Endothelial cell of umbilical vein (primary cell): ENCODE data around the gene ZNF688. TPM values are rescaled to one million over a fixed set of nuclear protein-coding genes. Genes with fewer than 3 reads are reported as not detected.

Source experiments
- BruUV-seq: library from RNA; stranded (reverse); fragments of 400-500 nt; replicated peaks from 2 replicates; lab custom pipeline; 2021; lab: Mats Ljungman, UMichigan
- CTCF ChIA-PET: fragments of 300-600, 350-600 bp; sonication (Branson Sonifier 250); formaldehyde crosslinking; loops from one replicate; lab custom pipeline; 2021; ENCODE audit warnings: antibody characterized with exemption, inconsistent platforms; lab: Charles Lee
- POLR2A ChIA-PET: fragments of 300-600, 350-600 bp; sonication (Branson Sonifier 250); formaldehyde crosslinking; loops from one replicate; lab custom pipeline; 2021; ENCODE audit warnings: antibody characterized with exemption, inconsistent platforms; lab: Charles Lee
- DNase-seq: peaks from one replicate; pipeline ENCODE4 v3.0.0-alpha.2; 2011; ENCODE audit warnings: low read depth, low spot score
- FAIRE-seq: peaks from 2 replicates; lab custom pipeline; 2011; peaks lifted over from hg19 to GRCh38; lab: Jason Lieb, UNC
- H2AFZ ChIP-seq: 2 replicates; pipeline ENCODE4 v1.6.0; 2012; ENCODE audit warnings: low read depth, low read length, control low read depth, inconsistent platforms
- H3K27ac ChIP-seq: 2 replicates; pipeline ENCODE4 v1.5.1; 2011; ENCODE audit warnings: low read depth, mild to moderate bottlenecking, control low read depth, low read length, moderate library complexity; ENCODE audit not compliant: insufficient read depth
- H3K27me3 ChIP-seq, 2 experiments: 2 replicates each; pipeline versions ENCODE4 v1.6.0 to v1.6.1; 2011; ENCODE audit warnings: low read length in 2 of 2, mixed read lengths in 1 of 2; ENCODE audit not compliant: control insufficient read depth in 2 of 2, insufficient read depth in 2 of 2
- H3K36me3 ChIP-seq, 2 experiments: 2 replicates in 1 of 2; 3 replicates in 1 of 2; pipeline ENCODE4 v1.5.1; 2011; ENCODE audit warnings: low read length in 2 of 2, mild to moderate bottlenecking in 1 of 2, moderate library complexity in 1 of 2; ENCODE audit not compliant: control insufficient read depth in 2 of 2, insufficient read depth in 2 of 2; ENCODE audit errors: extremely low read depth in 1 of 2
- H3K4me1 ChIP-seq: 3 replicates; pipeline ENCODE4 v1.5.1; 2011; ENCODE audit warnings: mild to moderate bottlenecking, low read length; ENCODE audit not compliant: control insufficient read depth, insufficient read depth; ENCODE audit errors: extremely low read depth
- H3K4me2 ChIP-seq: 2 replicates; pipeline ENCODE4 v1.6.1; 2011; ENCODE audit warnings: low read length, control low read depth, mixed read lengths; ENCODE audit not compliant: insufficient read depth
- H3K4me3 ChIP-seq, 3 experiments: fragments of 200-600 bp in 1 of 3; sonication (generic), shearing (Covaris generic) in 1 of 3; replicated peaks in 1 of 3; 2 replicates each; pipeline ENCODE4 v1.5.1; 2011 to 2016; ENCODE audit warnings: control low read depth in 3 of 3, low read length in 3 of 3, mild to moderate bottlenecking in 2 of 3, inconsistent platforms in 1 of 3, low read depth in 1 of 3, moderate library complexity in 1 of 3; ENCODE audit not compliant: insufficient read depth in 1 of 3
- H3K79me2 ChIP-seq: 2 replicates; pipeline ENCODE4 v1.6.0; 2012; ENCODE audit warnings: low read length, inconsistent platforms; ENCODE audit not compliant: control insufficient read depth, insufficient read depth
- H3K9ac ChIP-seq: replicated peaks from 2 replicates; pipeline ENCODE3; 2011; ENCODE audit warnings: low read length, control low read depth; ENCODE audit not compliant: insufficient read depth; ENCODE audit errors: extremely low read depth
- H3K9me1 ChIP-seq: replicated peaks from 3 replicates; pipeline ENCODE4 v1.6.0; 2011; ENCODE audit warnings: mild to moderate bottlenecking, low read length; ENCODE audit not compliant: control insufficient read depth, insufficient read depth; ENCODE audit errors: extremely low read depth
- H3K9me3 ChIP-seq: replicated peaks from 2 replicates; pipeline ENCODE4 v1.5.1; 2012; ENCODE audit warnings: low read length, inconsistent platforms; ENCODE audit not compliant: control insufficient read depth, insufficient read depth
- H4K20me1 ChIP-seq: replicated peaks from 2 replicates; pipeline ENCODE3; 2011; ENCODE audit warnings: mild to moderate bottlenecking, low read length; ENCODE audit not compliant: control insufficient read depth, insufficient read depth; ENCODE audit errors: extremely low read depth
- EZH2 ChIP-seq: IDR thresholded peaks from 2 replicates; pipeline ENCODE4 v1.6.1; 2012; ENCODE audit warnings: borderline replicate concordance, low read depth, mild to moderate bottlenecking, moderate library complexity, low read length, inconsistent platforms; ENCODE audit not compliant: severe bottlenecking
- FOS ChIP-seq: IDR thresholded peaks from 2 replicates; pipeline ENCODE4 v1.6.1; 2011; ENCODE audit warnings: mild to moderate bottlenecking, low read length, moderate library complexity, borderline replicate concordance; ENCODE audit not compliant: insufficient read depth
- GATA2 ChIP-seq: IDR thresholded peaks from 2 replicates; pipeline ENCODE4 v1.7.0; 2011; ENCODE audit warnings: low read depth, mild to moderate bottlenecking, moderate library complexity, mixed read lengths, low read length; ENCODE audit not compliant: insufficient read length, insufficient read depth
- JUN ChIP-seq: IDR thresholded peaks from 2 replicates; pipeline ENCODE4 v1.6.1; 2011; ENCODE audit warnings: borderline replicate concordance, low read depth; ENCODE audit not compliant: insufficient read length, insufficient read depth
- MYC ChIP-seq: IDR thresholded peaks from one replicate; pipeline ENCODE4 v1.6.1; 2011; ENCODE audit warnings: mild to moderate bottlenecking, low read depth, low read length
- POLR2A ChIP-seq: IDR thresholded peaks from 2 replicates; pipeline ENCODE4 v1.6.1; 2012; ENCODE audit warnings: low read depth, mild to moderate bottlenecking, control low read depth, low read length
- POLR2AphosphoS5 ChIP-seq: IDR thresholded peaks from 2 replicates; pipeline ENCODE4 v1.6.1; 2012; ENCODE audit warnings: low read depth, mild to moderate bottlenecking, control low read depth, low read length, moderate library complexity; ENCODE audit not compliant: insufficient read depth
- dilution Hi-C: fragments of 300-500 bp; cut with MboI; formaldehyde crosslinking; loops from one replicate; pipeline ENCODE4 v1.15.0; 2019; ENCODE audit warnings: low sequenced_read_pairs; ENCODE audit not compliant: extremely low pct_ligation_motif_present
- intact Hi-C: fragments of 100-400 bp; cut with micrococcal nuclease; formaldehyde crosslinking; loops from one replicate; pipeline ENCODE4 v1.10.0; 2022
- polyA plus RNA-seq, 4 experiments: library from polyadenylated mRNA; depleted of rRNA in 3 of 4; stranded (reverse) in 3 of 4; unstranded in 1 of 4; fragments of >200 nt; gene quantifications; 2 replicates each; pipeline versions ENCODE4 v1.2.1 to v1.2.3, GENCODE V29; 2011 to 2012; ENCODE audit warnings: missing spikeins in 1 of 4
- total RNA-seq: library from RNA; stranded (reverse); gene quantifications from 2 replicates; pipeline ENCODE4 v1.2.3, GENCODE V29; 2021
- TF ChIP-seq, protein P1 (sequence below): IDR thresholded peaks from 2 replicates; pipeline ENCODE4 v1.6.1; 2011; ENCODE audit not compliant: insufficient read depth, insufficient read length
- TF ChIP-seq, protein P2 (sequence below), 2 donors: IDR thresholded peaks; 1 replicate in 1 of 2; 2 replicates in 1 of 2; pipeline ENCODE4 v1.5.1; 2011; ENCODE audit warnings: low read length in 2 of 2, mild to moderate bottlenecking in 2 of 2, moderate library complexity in 2 of 2, control low read depth in 1 of 2, inconsistent platforms in 1 of 2, low read depth in 1 of 2; ENCODE audit not compliant: insufficient read depth in 1 of 2; ENCODE audit errors: extremely low read depth in 1 of 2

The ZNF688 gene
- total and polyA plus RNA-seq, 2 donors (not counting 3 experiments of a cell fraction or from before 2014, with no cell fraction given): 5.4 to 10.9 TPM

DNA sequence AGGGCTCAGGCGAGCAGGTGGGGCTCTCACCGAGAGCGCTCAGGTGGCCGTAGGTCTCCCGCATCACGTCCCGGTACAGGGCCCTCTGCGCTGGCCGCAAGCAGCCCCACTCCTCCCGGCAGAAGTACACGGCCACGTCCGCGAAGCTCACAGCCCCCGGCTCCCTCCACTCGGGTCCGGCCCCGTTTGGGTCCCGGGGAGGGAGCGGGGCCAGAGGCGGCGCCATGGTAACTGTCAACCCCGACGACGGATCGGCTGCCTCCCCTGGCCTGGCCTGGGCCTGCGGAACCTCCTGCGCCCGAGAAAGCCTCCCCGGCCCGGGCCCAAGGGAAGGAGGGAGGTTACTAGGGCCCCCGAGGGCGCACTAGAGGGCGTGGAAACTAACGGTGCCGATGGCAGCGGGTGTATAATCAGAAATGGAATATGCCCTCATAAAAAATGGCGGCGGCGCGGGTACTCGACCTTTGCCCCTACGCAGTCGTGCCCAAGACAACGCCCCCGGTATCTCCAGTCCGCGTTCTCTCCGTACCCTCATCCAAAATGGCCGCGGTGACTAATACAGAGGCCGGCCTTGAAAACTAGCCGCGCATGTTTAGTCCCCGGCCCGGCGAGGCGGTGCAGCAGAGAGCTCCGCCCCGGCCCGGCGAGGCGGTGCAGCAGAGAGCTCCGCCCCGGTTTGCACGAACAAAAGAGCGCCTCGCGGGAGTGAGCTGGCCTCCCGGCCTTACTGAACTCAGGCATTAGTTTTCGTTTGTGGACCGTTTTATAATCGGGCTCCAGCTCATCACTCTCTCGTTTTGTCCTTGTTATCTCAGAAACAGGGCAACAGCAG lies 13.3 kb downstream of the ZNF688 start, which contains the start of gene ZNF764:
TSS of gene ZNF764 (minus strand) at position 418 of the 832 bp plus-strand sequence. CDS start at position 226, 192 bp downstream.
- H3K27me3 ChIP-seq: no peaks in the 10 kb centered on the region
- BruUV-seq: TSS peak; percentile 35
- CTCF ChIA-PET: interaction anchor here (0.8 to 2.6 kb wide), 11 partner anchors 12 to 149 kb away, joined by 3 to 27 read pairs (median 5); partner anchors contain the start of genes DCTPP1, ZNF688, ZNF689 and ZNF747
- peaks cover 23% of the 10 kb centered on the region for H3K79me2 ChIP-seq
- peak within 1 kb of the TSS; percentile 50 for H3K4me2 ChIP-seq
- dilution Hi-C loops (no loop called here), intact Hi-C loops (loop anchor here (1.0 kb wide), 4 partner anchors 14 to 31 kb away; partner anchors contain the start of gene ZNF785)
- H3K4me1 ChIP-seq: peaks cover 12% of the 10 kb centered on the region
- DNase-seq: peak; percentile 98
- peak within 1 kb of the TSS; percentile 68 for H2AFZ ChIP-seq
- H3K9me3 ChIP-seq: no peaks in the 10 kb centered on the region
- peak within 1 kb of the TSS; percentile 83 for H3K27ac ChIP-seq
- peaks cover 3 to 9% of the 10 kb centered on the region in 2 experiments for H3K36me3 ChIP-seq
- POLR2A ChIA-PET: interaction anchor here (0.6 to 2.2 kb wide), 6 partner anchors 13 to 128 kb away, joined by 3 to 13 read pairs (median 4); partner anchors contain the start of genes DCTPP1, ZNF688 and ZNF747
- peak within 1 kb of the TSS; percentile 92 for H3K9ac ChIP-seq
- peak within 1 kb of the TSS; percentile 67 to 89 (median 75) for H3K4me3 ChIP-seq
- TF ChIP-seq POLR2A (peak; percentile 93), EZH2 (no peak), MYC (no peak), JUN (peak; percentile 28), GATA2 (no peak), FOS (peak; percentile 76), POLR2AphosphoS5 (peak; percentile 73)
- TF ChIP-seq, protein P1, sequence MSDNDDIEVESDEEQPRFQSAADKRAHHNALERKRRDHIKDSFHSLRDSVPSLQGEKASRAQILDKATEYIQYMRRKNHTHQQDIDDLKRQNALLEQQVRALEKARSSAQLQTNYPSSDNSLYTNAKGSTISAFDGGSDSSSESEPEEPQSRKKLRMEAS: no peak
- TF ChIP-seq, protein P2, sequence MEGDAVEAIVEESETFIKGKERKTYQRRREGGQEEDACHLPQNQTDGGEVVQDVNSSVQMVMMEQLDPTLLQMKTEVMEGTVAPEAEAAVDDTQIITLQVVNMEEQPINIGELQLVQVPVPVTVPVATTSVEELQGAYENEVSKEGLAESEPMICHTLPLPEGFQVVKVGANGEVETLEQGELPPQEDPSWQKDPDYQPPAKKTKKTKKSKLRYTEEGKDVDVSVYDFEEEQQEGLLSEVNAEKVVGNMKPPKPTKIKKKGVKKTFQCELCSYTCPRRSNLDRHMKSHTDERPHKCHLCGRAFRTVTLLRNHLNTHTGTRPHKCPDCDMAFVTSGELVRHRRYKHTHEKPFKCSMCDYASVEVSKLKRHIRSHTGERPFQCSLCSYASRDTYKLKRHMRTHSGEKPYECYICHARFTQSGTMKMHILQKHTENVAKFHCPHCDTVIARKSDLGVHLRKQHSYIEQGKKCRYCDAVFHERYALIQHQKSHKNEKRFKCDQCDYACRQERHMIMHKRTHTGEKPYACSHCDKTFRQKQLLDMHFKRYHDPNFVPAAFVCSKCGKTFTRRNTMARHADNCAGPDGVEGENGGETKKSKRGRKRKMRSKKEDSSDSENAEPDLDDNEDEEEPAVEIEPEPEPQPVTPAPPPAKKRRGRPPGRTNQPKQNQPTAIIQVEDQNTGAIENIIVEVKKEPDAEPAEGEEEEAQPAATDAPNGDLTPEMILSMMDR (IDR thresholded peaks at IDR 0.05; ENCODE audit: extremely low read depth in 1 of 2, insufficient read depth in 1 of 2, low read depth in 1 of 2, low read length in 2 of 2): no peak
- no peaks in the 10 kb centered on the region for H4K20me1 ChIP-seq
- no peaks in the 10 kb centered on the region for H3K9me1 ChIP-seq
- FAIRE-seq: peak; percentile 99
